ENCODE data around the gene CERS6.

CERS6 gene

DNA sequence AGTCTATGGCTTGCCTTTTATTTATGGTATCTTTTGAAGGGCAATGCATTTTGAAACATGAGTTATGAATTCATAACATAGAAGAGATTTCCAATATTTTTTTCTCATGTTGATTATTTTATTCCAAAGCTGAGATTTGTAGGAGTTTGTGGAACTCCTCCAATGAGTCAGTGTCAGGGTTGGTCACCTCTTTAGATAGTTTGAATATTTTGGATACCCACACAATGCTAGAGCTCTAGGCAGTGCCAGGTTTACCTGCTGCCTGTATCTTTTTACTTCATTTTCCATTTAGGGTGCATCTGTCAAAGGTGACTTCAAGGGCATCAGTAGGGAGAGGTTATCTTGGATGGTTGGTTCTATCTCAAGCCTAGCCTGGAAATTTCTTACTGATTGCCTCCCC is 152.7 kb downstream of the CERS6 start:
- DNase-seq: no peak

DNA sequence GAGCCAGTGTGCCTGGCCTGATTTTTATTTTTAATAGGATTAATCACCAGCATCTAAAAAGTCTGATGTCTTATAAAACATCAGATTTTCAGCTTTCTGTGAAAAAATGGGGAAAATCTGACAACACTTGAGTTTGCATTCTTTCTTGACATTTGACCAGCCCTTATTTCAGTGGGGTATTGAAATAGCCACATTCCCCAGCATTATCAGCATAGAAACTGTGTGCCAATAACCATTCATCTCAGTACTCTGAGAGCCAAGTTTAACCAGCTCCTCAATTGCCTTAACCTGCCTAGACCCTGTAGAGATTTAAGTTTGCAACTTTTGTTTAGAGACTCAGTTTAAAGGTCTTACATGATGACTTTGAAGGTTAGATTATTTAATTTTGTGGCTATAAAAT is 155.0 kb downstream of the CERS6 start:
- DNase-seq: no peak

DNA sequence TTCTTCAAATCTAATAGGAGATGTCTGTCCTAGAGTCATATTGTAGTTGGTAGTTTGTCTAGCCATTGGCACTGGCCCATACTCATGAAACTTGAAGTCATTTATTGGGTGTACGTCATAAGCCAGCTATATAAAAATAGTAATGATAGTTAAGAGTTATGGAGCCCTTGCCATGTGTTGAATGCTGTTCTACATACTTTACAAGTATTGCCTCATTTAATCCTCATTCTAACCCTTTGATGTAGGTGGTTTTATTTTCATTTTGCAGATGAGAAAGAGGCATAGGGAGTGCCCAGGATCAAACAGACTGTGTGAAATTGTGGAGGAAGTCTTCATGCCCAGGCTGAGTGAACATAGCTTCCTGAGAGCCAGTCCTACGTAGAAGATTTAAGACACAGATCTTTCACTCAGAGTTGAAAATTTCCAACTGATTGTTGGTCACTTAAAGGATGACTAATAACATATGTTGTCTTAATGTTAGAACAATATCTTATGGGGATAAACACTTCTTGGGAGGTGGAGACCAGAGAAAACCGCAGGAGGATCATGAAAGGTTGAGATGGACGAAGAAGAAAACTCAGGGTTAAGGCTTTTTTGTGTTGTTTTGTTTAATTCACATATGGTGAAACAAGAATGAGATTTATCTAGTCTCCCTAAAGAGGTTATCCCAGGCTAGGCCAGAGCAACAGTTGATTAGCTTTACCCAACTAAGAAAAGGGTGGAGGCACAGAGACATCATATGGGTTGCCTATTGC is 156.0 kb downstream of the CERS6 start:
- DNase-seq: no peak

DNA sequence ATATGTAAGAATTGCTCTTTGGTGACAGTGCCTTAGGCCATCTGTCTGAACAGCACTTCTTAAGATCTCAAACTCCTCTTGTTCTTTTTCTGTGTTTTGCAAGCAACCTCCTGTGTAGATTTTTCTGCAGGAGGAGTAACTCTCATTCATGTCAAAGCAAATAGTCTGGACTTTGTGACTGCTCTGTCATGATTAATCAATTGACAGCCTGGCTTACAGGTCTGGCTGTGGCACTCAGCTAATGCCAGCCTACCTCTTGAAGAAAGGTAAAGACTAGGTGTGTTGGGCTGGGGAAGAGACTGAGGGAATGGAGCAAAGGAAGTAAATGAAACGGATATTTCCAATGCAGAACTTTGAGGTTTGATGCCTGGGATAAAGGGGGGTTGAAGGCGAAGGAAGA is 156.6 kb downstream of the CERS6 start:
- no peak for DNase-seq

DNA sequence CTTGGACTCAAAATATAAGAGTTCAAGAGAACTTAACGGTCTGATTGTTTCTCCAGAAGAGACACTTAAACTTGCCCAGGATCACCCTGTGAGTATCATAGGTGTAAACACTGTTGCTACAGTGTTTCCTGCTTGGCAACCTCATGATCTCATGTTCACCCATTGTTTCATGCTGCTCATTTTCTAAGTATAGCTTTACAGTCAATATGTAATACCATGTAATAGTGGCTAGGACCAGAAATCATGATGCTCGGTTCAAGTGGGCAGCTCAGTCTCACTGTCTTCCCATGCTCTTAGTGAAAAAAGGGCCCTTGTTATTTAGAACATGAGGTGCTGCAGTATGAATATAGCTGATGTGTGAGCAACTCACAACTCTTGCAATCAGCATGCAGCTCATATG is 157.5 kb downstream of the CERS6 start:
- no peak for DNase-seq

DNA sequence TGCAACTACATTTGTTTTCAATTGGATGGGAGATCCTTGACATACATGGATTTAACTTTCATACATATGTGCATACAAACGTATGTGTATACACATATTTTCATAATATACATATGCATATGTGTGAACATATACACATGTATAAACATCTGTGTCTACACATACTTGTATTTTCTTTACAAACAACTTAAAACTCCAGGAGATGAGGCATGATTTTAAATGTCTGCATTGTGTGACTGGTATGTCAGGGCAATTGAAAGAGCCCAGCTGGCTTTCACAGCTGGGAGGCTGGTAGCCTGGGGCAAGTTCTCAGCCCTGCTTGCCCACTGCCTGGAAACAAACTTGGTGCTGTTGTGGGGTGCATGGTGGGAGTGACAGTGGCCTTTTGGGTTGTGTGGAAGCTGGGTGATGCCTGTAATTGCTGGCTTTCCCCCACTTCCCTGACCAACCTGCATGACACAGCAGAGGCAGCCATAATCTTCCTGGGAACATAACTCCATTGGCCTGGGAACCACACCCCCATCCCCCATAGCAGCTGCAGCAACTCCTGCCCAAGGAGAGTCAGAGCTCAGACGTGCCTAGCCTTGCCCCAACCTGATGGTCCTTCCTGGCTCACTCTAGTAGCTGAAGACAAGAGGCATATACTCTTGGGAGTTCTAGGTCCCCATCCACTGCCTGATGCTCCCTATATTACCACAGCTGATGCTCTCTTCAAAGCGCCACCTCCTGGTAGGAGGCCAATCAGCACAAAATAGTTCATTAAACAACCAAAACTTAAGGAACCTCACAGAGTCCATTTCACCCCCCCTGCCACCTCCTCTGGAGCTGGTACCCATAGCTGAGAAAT is 158.3 kb downstream of the CERS6 start:
- DNase-seq: no peak

DNA sequence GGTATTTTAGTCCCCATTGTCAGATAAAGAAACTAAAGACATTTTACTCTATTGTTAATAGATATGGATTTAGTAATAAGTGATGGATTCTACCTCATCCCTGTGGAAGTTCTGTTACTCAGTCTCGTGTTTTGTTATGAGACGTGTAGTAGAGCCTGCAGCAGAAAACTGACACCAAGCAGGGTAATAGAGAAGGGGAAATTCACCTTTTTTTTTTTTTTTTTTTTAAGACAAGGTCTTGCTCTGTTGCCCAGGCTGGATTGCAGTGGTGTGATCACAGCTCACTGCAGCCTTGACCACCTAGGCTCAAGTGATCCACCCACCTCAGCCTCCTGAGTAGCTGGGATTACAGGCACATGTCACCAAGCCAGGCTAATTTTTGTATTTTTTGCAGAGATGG is 164.5 kb downstream of the CERS6 start:
- DNase-seq: no peak

DNA sequence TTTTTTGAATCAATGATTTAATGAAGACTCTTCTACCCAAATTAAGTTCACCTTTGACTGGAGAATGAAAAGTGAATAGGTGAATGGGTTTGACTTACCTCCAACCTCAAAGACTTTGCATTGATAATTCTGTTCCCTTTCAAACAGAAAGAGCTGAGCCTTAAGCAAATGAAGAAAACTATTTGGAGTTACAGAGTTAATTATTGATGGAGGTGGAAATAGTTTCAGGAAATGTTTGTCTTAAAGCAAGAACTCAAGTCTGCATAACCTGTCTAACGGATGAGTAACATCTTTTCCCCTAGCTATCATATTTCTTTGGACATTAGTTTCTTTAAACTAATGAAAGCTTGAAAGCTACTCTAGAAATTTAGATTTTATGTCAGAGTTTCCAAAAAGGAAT is 166.5 kb downstream of the CERS6 start:
- no peak for DNase-seq

DNA sequence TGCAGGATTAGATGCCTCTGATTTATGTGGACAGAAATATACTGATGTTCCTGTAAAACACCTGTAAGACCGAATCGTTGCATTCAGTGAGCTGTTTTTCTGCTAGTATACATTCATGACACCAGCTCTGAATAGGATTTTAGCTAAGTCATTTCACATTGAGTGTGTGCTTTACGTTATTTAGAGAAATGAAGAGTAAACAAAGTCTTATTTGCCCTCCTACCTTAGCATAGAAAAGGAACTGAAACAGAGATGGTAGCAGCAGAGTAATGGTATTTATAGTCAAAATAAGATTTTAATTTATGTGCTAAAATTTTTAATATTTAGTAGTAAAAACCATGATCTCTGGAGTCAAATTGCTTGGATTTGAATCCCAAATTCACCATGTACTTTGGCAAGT is 168.0 kb downstream of the CERS6 start:
- no peak for DNase-seq

DNA sequence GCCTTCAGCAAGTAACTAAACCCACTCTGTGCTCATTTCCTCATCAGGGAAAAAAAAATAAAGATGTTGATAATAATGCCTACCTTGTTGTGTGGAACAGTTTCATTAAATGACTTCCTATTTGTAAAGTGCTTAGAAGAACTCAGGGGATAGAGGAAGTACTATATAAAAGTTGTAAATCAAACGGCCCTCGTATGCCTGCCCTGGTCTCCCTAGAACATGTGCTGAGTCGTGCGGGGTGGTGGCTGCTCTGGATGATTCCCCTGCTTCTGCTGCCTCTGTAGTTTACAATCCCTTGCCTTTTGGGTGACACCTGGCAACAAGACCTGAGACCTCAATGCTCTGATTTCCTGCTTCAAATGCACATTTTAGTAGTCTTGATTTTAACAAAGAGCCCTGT is 170.0 kb downstream of the CERS6 start:
- no peak for DNase-seq

DNA sequence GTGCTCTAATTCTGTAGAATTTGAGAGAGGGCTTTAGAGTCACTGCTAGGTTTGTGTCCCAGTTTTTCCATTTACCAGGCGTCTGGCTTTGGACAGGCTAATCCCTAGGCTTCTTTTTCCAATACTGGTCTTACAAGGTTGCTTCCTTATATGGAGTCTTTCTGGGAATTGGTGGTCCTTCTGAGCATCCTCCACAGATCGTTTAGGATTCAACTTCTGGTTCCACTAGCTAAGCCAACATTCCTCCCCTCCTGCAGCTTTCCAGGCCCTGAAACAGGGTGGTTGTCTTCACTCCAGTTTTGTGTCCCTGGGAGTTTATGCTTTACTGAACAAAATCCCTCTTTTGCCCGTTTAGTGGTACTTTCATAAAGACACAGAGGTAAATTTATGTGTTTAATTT is 170.6 kb downstream of the CERS6 start:
- DNase-seq: no peak

DNA sequence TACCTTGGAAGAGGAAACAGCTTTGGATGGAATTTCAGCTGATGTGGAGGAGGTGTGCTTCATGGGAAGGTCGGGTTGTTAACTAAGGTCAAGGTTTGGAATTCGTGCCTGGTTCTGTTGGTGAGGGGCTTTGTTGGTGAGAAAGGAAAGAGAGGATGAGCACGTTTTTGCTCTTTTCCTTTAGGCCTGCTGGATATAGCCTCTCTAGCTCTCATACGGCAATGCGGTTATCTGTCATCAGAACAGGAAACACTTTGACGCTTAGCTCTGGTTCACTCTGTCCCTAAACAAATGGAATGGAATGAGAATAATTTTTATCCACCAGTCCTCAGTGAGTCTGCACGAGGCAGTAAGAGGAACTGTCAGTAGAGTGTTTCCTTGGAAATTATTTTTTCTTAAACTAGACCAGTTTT is 176.6 kb downstream of the CERS6 start:
- no peak for DNase-seq

DNA sequence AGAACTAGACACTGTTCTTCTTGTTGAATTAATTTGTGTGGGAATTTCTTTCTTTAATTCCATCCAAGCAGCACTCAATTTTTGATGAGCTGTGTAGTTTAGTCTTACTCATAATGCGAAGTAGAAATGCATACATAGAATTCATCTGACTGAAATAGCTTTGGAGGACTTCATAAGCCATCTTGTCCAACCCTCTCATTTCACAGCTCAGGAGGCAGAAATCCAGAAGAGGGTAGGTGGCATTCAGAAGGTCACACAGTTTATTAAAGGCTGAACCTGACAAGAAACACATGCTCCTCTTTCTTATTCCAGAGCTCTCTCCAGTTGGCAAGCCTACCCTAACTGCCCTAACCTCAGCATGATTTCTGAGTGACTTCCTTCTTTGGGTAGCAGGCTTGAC is 177.1 kb downstream of the CERS6 start:
- no peak for DNase-seq

DNA sequence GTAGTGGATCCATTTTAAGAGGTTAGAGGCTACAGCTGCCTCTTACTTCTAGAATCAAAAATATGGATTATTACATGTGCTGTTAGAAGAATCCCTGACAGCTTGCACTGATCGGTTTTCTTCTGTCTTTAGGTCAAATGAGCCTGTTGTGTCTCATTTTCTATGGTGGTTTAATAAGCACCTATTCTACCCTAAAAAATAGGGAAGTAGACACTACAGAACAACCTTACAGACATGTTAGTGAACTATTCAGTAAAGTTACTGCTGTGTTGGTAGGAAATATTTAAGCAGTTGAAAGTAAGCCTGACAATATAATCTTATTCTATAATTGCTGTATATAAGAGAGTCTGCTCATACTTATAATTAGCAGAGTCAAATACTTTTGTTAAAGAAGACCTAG is 177.8 kb downstream of the CERS6 start:
- no peak for DNase-seq

DNA sequence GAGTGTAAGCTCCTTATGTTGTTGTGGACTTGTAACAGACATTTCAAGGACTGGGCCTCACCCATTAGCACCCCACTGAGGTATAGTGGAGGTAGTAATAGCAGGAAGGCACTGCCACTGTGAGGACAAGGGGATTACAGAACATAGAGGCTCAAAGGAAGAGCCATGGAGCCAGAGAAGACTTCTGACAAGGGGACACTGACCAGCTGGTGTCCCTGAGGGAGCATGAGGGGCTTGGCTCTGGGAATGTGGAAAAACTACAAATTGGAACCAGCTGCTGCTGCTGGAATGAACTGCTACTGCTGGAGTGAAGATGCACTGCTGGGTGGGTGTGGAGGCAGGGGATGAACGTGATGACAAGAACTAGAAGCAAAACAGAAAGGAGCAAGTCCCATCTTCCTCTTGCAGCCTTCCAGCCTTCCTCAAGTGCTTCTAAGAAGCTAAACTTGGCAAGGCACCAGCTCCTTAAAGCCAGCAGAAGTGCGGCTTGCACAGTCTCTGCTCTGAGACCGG is 179.0 kb downstream of the CERS6 start:
- no peak for DNase-seq

DNA sequence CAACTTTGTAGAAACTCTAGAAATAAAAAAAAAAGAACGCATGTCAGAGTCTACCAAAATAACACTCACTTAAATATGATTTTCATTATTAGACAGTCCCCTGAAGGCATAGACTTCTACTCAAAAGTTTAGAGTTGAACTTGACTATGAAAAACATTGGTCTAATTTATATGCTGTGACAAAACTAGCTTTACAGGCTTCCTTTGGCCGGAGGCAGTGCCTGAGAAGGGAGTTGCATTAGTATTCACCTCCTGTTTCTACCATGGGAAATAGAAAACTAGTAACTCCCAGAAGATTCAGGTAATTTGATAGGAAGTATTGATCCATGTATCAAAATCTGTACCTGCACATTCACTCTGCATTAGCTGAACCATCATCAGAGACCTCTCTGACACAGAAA is 182.9 kb downstream of the CERS6 start:
- no peak for DNase-seq

DNA sequence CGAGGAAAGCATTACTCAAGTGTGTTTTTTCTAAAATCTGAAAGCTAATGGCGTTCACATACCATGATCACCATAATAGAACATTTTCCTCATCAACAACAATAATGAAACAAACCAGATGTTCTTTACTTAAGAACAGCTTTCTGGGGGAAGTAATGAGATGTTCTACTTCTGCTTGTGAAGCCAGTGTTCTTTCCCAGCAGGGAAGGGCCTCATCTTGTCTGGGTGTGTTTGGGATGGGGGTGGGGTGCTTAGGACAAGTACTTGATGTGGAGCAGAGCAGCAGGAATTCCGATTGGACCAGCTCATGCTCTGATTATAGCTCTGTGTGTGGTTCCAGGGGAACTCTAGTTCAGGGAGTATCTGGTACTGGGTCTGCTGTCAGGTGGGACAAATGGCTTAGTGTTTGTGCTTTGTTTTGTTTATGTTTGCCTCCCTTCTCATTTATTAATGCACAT is 183.4 kb downstream of the CERS6 start:
- no peak for DNase-seq

DNA sequence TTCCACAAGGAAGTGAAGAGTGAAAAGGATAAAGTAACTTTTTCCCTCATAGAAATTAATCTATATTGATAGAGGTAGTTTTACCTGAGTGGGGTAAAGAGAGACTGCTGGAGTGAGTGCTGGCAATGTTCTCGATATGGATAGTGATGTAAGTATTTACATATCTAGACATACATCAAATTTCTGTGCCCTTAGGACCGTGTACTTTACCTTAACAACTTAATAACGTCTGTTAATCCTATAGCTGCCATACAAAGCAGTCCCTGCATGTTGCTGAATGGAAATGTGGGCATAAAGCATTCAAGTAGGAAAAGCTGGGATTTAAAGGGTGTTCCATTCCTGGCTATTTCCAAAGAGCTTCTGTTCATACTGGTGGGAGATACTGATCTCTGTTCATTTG is 184.0 kb downstream of the CERS6 start:
- DNase-seq: no peak

DNA sequence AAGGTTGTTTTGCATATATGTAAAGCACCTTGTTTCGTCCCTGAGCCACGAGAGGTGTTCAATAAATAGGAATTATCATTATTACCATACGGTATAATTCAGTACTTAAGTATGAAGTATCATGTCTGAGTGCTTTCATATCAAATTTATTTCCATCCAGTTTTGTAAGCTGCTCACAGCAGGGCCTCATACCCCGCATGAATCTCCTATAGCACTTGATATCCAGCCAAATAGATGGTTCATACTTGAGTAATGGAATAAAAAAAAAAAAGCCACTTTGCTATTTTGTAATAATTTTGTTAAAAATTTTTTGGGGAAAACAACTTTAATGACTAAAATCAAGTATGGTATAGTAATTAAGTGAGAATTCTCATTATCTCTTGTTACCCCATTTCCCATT is 185.6 kb downstream of the CERS6 start:
- DNase-seq: no peak

DNA sequence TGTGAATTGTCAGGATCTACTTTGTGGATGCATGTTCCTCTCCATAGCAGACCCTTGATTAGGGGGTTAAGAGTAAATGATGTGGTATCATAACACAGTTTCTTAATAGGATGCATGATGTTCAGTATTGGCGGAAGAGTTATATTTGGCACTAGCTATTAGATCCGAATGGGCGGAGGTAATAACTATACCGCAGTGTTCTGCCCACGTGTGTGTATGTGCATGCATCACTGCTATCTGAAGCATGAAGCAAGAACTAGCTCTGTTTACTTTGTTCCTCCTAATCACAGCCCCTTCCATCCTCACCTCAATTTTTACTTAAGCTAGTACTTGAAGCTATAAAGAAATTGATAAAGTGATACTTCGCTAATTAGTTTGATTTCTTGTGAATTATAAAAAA is 186.8 kb downstream of the CERS6 start:
- DNase-seq: no peak

DNA sequence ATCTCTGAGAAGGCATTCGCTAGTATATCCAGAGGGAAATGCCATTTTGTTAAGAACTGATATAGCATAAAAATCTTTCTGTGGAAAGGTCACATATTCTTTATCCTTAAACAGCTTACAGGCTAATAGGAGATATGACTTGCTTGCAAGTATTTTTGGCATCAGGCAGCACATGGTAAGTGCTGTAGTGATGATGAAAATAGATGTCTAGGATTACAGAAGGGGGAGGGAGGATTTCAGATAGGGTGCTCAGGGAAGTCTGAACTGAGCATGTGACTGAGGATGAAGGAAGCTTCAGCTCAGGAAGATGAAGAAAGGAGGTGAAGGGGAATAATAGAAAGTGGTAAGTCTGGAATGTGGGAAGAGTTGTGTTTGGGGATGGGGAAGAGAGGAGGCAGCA is 187.9 kb downstream of the CERS6 start:
- DNase-seq: no peak

DNA sequence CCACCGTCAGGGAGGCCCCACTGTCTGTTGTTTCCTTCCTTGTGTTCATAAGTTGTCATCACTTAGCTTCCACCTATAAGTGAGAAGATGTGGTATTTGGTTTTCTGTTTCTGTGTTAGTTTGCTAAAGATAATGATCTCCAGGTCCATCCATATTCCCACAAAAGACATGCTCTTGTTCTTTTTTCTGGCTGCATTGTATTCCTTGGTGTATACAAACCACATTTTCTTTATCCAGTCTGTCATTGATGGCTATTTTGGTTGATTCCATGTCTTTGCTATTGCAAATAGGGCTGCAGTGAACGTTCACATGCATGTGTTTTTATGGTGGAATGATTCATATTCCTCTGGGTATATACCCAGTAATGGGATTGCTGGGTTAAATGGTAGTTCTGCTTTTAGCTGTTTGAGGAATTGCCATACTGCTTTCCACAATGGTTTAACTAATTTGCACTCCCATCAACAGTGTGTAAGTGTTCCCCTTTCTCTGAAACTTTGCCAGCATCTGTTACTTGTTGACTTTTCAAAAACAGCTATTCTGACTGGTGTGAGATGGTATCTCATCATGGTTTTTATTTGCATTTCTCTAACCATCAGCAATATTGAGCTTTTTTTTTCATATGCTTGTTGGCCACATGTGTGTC is 189.7 kb downstream of the CERS6 start:
- no peak for DNase-seq

DNA sequence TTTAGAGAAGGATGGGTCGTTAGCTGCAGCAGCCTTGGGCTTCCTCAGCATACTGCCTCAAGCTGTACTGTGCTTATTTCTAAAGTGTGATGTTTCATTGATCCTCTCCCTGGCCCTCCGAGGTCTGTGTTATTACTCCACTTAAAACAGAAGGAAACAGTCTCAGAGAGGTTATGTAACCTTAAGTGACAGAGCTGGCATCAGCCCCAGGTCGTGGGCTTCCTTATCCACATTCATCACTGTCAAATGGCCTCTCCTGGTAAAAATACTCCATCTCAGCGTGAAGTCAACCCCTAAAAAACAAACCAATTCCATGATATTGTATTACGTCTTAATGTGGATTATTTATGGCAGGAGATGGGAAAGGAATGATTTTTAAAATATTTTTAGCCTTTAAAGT is 193.0 kb downstream of the CERS6 start:
- DNase-seq: no peak

DNA sequence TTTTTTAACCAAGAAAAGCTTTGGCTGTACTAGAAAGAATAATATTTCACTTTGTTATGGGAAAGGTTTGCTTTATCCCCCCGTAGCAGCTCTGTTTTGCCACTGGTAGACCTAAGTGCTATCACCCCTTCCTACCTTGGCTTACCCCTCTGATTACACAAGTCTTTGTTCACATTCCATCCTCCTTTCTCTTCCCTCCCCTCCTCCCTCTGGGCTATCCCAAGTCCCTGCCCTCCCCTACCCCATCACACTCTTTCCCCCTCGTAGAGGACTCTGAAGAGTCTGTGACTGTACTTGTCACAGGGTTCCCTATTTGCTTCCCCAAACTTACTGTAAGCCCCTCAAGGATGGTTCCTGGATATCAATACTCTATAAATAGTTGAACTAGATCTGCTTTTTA is 193.5 kb downstream of the CERS6 start:
- DNase-seq: no peak
